ENCODE results near the gene LSM6.

DNA sequence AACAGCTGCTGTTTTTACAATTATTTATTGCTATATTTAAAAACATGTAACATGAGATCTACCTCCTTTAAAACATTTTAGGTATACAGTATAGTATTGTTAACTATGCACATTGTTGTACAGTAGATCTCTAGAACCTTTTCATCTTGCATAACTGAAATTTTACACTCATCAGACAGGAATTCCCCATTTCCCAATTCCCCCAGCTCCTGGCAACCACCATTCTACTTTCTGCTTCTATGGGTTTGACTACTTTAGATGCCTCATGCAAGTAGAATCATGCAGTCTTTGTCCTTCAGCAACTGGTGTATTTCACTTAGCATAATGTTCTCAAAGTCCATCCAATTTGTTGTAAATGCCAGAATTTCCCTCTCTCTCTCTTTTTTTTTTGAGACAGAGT lies 9.7 kb upstream of the LSM6 start:
- no peak for TF ChIP-seq CTCF (IDR thresholded peaks at IDR 0.05)
- no peak for TF ChIP-seq POLR2A (IDR thresholded peaks at IDR 0.05)

All from lower leg skin (tissue), 3 donors.